GM12891 (cell line): Measurements from ENCODE around the gene TMEM63B.

Experiments
- PAX5 ChIP-seq: IDR thresholded peaks from 2 replicates; pipeline ENCODE4 v1.6.1; 2011; ENCODE audit warnings: low read length, moderate library complexity, mild to moderate bottlenecking; ENCODE audit not compliant: insufficient read depth, severe bottlenecking
- POLR2A ChIP-seq: IDR thresholded peaks from 2 replicates; pipeline ENCODE4 v1.6.1; 2011; ENCODE audit warnings: low read depth, low read length, control low read depth
- POLR2AphosphoS5 ChIP-seq: IDR thresholded peaks from 2 replicates; pipeline ENCODE4 v1.6.1; 2011; ENCODE audit warnings: low read depth, low read length, control low read depth
- TAF1 ChIP-seq: IDR thresholded peaks from 2 replicates; pipeline ENCODE4 v1.6.1; 2011; ENCODE audit warnings: low read depth, low read length, control low read depth

GRCh38 chr6:44120692-44121443, 6.5 kb upstream of the TMEM63B start:
- TF ChIP-seq PAX5 (no peak), POLR2AphosphoS5 (no peak), POLR2A (no peak), TAF1 (no peak)
